Coronary artery (tissue), 2 donors: ENCODE data around the gene YES1.
"Not testable (repeated sequence)": the region's sequence is repeated elsewhere in the genome, so short reads cannot be mapped to it uniquely, and the experiment has no call there.

ENCODE experiments used
- DNase-seq: peaks from one replicate; pipeline ENCODE4 v3.0.0-alpha.2; 2017; ENCODE audit warnings: low spot score
- H3K27ac ChIP-seq, 2 donors: fragments of 200-600 bp; sonication (generic); one replicate each; pipeline ENCODE4 v1.5.1; 2016 to 2019
- H3K4me3 ChIP-seq: fragments of 200-600 bp; sonication (generic); 2 replicates; pipeline ENCODE4 v1.5.1; 2016; ENCODE audit warnings: mild to moderate bottlenecking, moderate library complexity
- CTCF ChIP-seq: fragments of 200-600 bp; sonication (generic); IDR thresholded peaks from one replicate; pipeline ENCODE4 v1.5.1; 2019; ENCODE audit warnings: antibody characterized with exemption

The YES1 gene

GRCh38 chr18:808086-808485, 4.0 kb downstream of the YES1 start:
- Histone ChIP-seq H3K27ac (no peak overlapping the region), H3K4me3 (no peak overlapping the region)
- no peak for DNase-seq
- no peak for TF ChIP-seq CTCF

GRCh38 chr18:805755-806110, 6.3 kb downstream of the YES1 start:
- TF ChIP-seq CTCF, result no peak
- no peak overlapping the region for H3K27ac ChIP-seq
- no peak for DNase-seq
- H3K4me3 ChIP-seq, result no peak overlapping the region

GRCh38 chr18:805008-805754, 6.9 kb downstream of the YES1 start:
- H3K27ac ChIP-seq, result no peak overlapping the region
- no peak overlapping the region for H3K4me3 ChIP-seq
- DNase-seq, result no peak
- TF ChIP-seq CTCF, result no peak

- DNase-seq, result no peak
- Histone ChIP-seq H3K4me3 (no peak overlapping the region), H3K27ac (no peak overlapping the region)
- no peak for TF ChIP-seq CTCF
These were observed 10.9 kb downstream of the YES1 start for GRCh38 chr18:801137-801536.

GRCh38 chr18:799943-800342, 12.1 kb downstream of the YES1 start:
- H3K27ac ChIP-seq, result no peak overlapping the region
- no peak for TF ChIP-seq CTCF
- no peak overlapping the region for H3K4me3 ChIP-seq
- DNase-seq, result no peak

GRCh38 chr18:795383-795782, 16.7 kb downstream of the YES1 start:
- not testable (repeated sequence) for H3K4me3 ChIP-seq, DNase-seq

GRCh38 chr18:789397-789796, 22.6 kb downstream of the YES1 start:
- TF ChIP-seq CTCF, result no peak
- H3K27ac ChIP-seq, result no peak overlapping the region
- DNase-seq, result no peak
- no peak overlapping the region for H3K4me3 ChIP-seq

More at GRCh38 chr18:795383-795782, 16.7 kb downstream of the YES1 start:
- H3K27ac ChIP-seq, result not testable (repeated sequence)
